ENCODE results near the gene CACNA1H.

DNA sequence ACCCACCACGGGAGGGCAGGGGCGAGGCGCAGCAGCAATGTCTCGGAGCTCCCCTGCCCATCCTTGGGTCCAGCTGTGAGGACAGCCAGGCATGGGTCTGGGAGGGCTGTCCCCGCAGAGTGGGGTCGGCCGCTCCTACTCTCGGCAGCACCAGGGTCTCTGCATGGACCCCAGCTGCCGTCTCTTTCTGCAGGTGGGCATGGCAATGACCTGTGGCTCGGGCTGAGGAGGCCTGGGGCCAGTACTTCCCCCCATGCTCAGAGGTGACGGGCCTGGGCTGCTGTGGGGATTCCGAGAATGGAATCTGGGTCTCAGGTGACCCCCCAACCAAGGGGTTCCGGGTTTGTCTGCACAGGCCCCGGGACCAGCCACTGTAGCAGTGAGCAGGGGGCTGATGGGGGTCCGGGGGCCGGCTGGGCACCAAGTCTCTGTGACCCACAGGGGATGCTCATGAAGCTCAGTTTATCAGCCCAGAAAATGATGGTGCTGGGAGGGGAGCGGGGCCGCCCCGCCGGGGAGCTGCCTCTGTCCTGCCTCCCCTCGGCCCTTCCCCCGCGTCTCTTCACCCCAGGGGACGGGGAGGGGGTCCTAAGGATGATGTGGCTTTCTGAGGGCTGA, 23.5 kb downstream of the CACNA1H start:
- TF ChIP-seq, protein P1, sequence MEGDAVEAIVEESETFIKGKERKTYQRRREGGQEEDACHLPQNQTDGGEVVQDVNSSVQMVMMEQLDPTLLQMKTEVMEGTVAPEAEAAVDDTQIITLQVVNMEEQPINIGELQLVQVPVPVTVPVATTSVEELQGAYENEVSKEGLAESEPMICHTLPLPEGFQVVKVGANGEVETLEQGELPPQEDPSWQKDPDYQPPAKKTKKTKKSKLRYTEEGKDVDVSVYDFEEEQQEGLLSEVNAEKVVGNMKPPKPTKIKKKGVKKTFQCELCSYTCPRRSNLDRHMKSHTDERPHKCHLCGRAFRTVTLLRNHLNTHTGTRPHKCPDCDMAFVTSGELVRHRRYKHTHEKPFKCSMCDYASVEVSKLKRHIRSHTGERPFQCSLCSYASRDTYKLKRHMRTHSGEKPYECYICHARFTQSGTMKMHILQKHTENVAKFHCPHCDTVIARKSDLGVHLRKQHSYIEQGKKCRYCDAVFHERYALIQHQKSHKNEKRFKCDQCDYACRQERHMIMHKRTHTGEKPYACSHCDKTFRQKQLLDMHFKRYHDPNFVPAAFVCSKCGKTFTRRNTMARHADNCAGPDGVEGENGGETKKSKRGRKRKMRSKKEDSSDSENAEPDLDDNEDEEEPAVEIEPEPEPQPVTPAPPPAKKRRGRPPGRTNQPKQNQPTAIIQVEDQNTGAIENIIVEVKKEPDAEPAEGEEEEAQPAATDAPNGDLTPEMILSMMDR (IDR thresholded peaks at IDR 0.05; ENCODE audit: insufficient read depth, low read length, poor library complexity, severe bottlenecking): no peak
- no peak for TF ChIP-seq EZH2phosphoT487 (conservative IDR thresholded peaks at IDR 0.05; ENCODE audit: low read length)

Measured in SU-DHL-6 (cell line).